GM18520 (cell line): Measurements from ENCODE around the gene GNAQ.
"Not testable (repeated sequence)": the region's sequence is repeated elsewhere in the genome, so short reads cannot be mapped to it uniquely, and the experiment has no call there.

ENCODE experiments used
- ATAC-seq: cut with Tn5 transposase; IDR thresholded peaks from one replicate; pipeline ENCODE4 v1.9.1; 2021; ENCODE audit not compliant: unreplicated experiment

The GNAQ gene

DNA sequence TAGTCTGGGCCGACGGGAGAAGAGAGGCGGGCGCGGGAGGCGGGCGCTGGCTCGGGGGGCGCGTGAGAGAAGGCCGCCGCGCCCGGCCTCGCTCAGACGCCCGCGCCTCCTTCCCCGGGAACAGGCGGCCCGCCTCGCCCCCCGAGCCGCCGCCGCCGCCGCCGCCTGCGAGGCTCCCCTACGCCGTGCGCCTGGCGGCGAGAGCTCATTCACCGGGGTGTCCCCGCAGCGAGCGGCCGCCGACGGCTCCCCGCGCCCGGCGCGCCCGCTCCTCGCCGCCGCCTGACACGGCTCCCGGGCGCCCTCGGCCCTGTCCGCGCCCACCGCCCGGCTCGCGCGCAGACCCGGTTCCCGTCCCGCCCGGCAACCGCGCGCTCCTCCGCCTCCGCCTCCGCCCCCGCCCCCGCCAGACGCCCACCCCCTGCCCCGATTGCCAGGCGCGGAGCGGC, at the start of gene GNAQ:
TSS of gene GNAQ (minus strand) at position 368 of the 449 bp plus-strand sequence. CDS start 576 bp downstream, outside the sequence.
- ATAC-seq = no peak

DNA sequence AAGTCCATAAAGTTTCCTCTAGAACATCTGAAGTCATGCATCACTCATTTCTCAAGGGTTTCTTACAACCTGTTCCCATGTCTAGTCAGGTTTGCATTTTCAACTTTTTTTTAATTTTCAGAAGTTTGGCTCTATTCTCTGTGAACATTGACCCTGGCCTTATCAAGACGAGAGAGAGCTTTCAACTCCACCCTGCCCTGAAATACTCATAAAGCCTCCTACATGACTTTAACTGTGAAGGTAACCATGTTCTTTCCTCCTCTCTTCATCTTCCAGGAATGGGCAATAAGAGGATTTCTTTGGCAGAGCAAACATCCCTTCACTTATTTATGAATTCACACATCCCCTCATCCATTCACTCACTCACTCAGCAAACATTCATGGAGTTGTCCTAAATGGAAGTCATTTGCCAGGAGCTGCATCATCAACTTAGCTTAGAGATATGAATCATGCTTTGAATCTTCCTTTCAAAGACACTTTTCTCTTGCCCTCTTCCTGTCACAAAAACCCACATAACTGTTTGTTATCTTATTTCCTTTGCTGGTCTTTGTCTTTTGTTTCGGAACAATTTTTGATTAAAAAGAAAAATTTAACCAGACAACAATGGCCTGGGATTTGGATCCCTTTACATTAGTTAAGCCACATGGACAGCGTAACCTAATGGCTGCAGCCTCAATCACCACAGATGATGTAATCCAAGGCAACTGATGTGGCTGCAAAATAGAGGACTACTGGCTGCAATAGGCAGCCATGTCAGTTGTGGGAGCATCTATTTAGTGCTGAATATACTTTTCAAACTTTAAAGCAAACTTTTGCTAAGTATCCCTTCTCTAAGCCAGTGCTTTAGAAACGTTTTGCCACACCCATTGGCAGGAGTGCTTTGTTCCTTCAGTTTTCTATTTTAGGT, 43.0 kb upstream of the GNAQ start:
- ATAC-seq = no peak

DNA sequence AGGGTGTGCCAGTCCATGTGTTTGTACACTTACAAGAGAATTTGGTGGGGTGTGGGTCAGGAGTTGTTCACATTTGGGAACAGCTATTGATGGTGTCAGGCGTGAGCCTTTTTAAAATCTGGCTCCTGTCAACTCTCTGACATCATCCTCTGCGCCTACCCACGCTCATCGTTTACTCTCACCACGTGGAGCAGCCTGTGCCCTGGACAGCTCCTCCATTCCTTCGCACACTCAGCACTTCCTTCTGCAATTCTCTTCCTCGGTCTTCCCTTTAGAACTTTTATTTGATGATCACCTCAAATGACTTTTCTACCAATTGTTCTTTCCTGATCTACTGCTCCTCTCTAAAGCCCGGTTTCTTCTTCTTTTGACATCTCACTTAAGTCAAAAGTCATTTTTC, 42.1 kb upstream of the GNAQ start:
- ATAC-seq = no peak

DNA sequence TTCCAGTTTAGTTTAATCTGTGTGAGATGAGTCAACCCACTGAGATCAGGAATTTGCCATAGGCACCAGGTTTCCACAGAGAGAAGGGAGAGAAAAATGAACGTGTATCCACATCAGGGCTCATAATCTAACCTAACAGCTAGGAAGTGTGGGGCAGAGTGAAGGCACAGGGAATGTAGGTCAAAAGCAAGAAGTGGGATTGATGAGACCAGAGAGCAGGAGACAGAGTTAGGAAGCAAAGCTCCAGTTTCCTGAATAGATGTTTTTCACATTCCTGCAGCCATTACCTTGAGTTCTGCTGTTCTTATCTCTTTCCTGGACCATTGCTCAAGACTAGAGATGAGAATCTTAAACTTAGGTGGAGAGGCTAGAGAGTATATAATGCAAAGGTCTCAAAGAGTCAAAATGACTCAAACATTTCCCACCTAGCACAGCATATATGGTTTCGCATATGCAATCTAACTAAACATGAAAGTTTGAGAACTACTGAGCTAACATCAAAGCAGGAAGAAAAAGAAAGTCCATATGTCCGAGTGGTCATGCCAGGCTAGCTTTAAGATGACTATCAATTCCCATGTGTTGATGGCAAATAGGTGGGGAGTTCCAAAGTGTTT, 41.1 kb upstream of the GNAQ start:
- ATAC-seq = no peak

DNA sequence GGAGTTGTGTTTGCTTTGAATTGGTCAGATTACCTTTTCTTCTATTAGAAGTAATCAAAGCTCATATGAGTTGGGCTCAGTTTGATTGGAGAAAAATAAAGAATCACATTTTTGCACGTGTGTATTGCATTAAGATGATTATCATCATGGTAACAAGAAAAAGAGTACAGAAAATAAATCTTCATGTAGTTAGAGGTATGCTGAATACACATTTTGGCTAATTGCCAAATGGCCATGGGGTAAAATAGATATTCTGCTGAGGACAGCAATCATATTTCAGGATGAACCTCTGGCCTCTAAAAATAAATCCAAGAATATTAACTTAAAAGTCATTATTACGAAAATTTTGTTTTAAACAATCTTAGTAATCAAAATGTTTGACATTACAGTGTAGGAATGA, 38.9 kb upstream of the GNAQ start:
- ATAC-seq = no peak

DNA sequence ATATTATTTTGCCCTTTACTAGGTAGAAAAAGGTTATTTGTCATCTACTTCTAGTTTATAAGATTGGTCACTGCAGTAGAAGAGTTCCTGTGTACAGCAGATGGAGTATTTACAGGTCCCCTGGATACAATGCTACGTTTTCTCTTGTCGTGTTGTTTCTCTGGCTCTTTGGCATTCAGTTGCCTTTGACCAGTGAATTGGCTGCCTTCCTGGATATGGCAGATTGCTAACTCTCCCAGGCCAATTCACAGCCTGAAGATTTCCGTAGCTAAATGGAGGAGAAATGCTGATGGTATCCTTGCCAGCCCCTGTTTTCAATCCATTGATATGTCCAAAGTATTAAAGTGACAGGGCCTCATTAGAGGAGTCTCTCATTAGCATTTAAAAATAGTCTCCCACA, 32.5 kb upstream of the GNAQ start:
- ATAC-seq = no peak

DNA sequence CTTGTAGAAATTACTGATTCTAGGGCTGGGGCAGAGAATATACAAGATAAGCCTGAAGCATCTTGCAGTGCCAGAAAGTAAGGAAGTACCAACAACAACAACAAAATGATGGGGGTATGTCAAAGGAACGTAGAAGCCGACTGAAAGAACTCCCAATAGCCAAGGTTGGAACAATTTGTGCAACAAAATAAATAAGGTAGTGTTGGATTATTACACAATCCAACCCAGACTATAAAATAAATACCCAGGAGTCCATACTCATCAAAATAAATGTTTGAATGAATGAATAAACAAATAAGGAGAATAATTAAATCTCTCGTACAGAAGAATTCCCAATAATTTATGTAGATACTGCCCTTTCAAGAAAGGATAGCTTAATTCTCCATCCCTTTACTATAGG, 31.1 kb upstream of the GNAQ start:
- no peak for ATAC-seq

DNA sequence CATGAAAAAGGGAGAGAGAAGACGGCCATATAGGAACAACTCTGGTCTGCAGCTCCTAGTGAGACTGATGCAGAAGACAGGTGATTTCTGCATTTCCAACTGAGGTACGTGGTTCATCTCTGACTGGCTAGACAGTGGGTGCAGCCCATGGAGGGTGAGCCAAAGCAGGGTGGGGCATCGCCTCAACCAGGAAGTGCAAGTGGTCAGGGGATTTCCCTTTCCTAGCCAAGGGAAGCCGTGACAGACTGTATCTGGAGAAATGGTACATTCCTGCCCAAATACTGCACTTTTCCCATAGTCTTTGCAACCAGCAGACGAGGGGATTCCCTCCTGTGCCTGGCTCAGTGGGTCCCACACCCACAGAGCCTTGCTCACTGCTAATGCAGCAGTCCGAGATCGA, 22.6 kb upstream of the GNAQ start:
- ATAC-seq = not testable (repeated sequence)

DNA sequence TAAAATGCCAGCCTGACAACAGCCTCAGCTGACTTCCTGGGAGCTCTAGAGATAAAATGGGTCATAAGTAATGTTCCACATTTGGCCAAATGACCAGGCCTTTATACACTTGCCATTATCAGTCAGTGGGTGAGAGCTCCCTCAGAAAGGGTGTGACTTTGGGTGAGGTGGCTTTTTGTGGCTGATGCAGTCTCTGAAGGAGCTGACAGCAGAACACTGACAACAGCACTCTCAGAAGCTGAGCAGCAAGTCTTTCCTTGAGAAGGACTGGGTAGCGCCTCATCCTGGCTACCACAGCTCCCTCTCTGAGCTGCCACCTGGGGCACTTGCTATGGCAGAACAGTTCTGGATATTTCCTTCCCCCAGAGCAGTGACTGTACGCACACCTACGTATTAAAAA, 22.0 kb upstream of the GNAQ start:
- no peak for ATAC-seq

DNA sequence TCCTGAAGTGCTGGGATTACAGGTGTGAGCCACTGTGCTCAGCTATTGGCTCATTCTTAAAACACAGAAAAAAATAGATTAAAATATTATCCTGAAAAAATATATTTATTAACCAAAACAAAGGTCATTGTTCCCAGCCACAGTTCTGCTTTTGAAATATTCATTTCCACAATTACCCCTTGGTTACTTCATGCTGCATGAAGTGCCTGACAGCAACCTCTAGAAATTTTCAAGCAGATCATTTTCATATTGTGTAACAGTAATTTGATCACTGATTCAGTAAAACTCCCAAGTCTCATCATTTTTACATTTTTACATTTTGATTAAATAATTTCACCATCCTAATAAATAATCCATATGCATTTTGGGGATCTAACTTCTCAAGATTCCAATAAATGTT, 18.8 kb upstream of the GNAQ start:
- no peak for ATAC-seq

DNA sequence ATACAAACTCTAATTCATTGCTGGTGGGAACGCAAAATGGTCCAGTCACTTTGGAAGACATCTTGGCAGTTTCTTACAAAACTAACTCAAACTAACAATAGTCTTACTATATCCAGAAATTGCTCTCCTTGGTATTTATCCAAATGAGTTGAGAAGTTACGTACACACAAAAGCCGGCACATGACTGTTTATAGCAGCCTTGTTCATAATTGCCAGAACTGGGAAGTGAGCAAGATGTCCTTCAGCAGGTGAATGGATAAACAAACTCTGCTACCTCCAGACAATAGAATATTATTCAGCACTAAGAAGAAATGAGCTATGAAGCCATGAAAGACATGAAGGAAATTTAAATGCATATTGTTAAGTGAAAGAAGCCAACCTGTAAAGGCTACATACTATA, 17.9 kb upstream of the GNAQ start:
- no peak for ATAC-seq

DNA sequence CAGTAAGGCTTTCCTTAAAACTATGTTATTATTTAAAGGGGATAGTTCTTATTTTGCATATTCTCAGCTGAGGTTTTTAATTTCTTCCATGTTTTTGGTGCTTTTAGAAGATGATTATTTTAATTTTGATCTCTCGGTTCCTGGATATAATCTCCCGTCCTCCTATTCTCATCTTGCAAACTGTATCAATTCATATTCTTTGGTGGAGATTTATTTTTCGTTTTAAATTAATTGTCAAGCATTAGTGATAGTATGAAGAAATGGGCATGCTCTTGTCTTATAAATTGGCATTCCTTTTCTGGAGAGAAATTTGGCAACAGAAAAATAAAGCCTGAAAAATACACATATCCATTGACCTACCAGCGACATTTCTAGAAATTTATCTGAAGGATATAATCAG, 15.5 kb upstream of the GNAQ start:
- no peak for ATAC-seq

DNA sequence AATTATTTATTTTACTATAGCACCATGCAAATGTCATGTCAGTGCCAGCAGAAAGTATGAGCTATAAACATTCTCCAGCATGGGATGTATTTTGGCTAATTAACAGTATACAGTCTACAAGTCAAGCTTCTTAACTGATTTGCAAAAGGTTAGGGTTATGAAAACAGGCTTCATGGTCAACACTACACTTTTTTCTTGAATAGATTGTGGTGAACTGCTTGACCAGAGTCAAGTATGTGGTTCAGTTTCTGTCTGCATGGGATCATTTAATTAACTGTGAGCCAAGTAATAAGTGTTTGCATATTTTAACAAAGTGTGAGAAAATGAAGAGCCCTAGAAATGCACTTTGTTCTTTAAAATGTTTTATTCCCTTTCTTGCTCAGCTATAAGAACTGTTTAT, 14.5 kb upstream of the GNAQ start:
- no peak for ATAC-seq

DNA sequence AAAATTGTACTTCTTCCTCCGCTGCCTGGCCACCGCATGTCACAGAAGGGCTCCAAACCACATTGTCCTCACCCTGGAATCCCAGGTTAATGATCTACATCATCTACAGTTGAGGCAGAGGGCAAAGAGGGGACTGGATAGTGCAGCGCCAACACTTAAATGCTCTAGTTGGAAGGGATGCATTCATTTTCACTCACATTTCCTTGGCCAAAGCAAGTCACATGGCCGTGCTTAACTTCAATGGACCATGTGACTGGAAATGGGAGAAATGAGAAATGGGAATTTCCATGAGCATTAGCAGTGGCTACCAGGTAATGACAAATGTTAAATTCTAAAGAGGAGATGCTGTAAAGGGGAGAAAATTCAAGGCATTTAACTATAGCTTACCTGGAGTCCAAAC, 13.3 kb upstream of the GNAQ start:
- ATAC-seq = no peak

DNA sequence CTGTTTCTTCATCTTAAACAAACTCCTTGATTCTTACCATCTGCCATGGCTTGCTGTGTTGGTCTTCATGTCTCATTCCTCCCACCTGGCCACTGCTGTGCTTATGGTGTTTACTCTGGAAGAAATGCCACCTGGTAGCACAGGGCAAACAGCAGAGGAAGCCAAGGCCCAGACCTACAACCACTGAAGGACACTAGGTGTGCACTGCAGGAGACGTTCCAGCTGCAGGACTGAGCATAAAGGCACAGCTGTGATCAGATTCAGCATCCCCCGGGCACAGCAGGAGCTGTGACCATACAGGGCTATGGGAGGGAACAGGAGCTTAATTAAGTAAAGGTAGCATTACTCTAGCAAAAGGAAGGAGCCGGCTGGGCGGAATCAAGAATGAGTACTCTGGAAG, 12.6 kb upstream of the GNAQ start:
- ATAC-seq = no peak

DNA sequence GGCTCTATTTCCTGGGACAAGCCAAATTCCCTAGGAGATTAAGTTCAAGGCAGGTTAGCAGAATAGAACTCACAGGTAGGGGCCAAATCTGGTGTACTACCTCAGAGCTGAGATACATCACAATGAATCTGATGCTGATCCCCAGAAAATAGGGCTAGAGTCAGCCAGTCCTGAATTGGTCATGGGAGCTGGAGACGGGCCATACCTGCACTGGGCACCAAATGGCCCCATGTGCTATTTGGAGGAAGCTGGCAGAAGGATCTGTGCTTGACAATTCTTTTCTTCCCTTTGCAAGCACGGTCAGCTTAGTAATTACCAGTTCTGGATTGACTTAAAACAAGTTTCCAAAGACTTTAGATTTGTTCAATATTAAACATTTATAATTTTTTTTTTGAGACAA, 10.4 kb upstream of the GNAQ start:
- no peak for ATAC-seq

DNA sequence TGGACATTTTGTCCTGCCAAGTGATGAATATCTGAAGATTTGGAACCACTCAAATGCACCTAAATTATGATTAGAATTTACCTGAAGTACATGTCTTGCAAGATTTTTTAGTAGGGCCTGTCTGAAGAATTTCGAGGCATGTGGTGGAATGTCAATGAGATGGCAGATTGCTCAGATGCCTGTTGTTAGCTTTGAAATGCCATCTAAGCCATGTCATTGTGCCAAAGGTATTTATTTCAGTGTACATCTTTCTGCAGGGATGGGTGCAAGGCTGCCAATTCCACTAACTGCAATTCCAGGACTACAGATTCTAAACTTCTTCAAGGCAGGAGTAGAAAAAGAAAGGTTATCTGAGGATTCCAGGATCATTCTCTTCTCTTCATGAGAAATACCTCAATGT, 9.1 kb upstream of the GNAQ start:
- no peak for ATAC-seq

DNA sequence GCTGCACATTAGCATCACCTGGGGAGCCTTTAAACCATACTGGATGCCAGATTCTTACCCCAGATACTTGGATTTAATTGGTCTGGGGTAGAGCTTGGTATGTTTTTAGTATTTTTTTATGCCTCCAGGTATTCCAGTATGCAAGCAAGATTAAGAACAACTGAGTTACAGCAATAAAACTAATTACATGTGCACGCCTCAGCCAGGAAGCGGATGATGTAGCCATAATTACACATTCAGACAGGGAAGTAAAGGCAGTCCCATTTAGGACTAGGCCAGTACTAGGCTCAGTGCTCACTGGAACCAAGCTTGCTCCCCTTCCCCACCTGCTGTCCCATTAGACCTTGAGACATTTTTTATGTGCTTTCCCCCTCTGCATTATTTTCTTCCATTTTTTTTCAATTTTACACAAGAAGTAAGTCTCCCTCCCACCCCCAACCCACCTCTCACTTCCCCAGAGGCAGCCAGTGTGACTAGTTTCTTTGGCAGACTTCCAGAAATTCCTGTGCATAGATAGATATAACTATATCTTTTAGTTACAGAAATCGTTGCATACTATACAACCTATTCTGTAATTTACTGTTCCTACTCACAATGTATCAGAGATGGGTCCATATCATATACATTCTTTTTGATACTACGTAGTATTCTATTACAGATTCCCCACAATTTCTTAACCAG, 7.1 kb upstream of the GNAQ start:
- no peak for ATAC-seq

DNA sequence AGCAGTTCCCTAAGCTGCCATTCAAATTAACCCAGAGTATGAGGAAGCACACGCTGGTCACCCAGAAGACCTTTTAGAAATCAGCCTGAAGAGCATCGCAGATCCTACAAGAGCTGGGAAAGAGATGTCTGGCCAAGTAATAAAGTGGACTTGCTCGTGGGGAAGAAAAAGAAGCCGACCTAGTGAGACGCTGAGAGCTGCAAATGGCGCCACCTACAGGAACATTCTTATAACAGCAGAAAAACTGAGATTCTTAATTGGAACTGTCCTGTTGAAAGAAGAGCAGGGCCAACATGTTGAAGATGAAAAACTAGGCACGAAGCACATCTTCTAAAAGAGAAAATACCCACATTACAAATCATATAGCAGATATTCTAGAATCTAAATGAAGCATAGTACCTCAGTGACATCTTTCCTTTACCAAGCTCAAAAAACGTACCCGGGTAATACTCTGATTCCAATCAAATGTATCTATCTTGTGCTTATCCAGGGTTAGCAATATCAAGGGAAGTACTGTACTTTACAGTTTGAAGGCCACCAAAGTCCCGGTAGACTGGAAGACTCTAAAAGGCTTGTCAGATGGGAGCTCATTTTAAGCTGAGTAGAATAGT, 3.9 kb upstream of the GNAQ start:
- ATAC-seq = no peak

DNA sequence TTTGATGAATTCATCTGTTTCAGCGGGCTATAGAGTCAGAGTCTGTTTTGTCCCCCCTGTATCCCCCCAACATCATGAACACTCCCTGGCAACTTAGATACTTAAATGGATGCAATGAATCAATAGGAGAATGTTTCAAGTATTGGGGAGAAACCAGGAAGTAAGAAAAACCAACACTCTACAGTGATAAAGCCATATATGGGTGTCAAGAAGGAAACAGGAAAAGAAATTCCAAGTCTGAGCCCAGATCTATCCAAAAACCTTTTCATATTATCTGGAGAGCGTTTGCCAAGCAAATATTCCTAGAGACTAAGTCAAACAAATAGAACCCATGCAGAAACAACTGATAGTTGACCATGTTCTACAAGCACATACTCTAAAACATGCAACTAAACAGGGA, 2.3 kb upstream of the GNAQ start:
- no peak for ATAC-seq

DNA sequence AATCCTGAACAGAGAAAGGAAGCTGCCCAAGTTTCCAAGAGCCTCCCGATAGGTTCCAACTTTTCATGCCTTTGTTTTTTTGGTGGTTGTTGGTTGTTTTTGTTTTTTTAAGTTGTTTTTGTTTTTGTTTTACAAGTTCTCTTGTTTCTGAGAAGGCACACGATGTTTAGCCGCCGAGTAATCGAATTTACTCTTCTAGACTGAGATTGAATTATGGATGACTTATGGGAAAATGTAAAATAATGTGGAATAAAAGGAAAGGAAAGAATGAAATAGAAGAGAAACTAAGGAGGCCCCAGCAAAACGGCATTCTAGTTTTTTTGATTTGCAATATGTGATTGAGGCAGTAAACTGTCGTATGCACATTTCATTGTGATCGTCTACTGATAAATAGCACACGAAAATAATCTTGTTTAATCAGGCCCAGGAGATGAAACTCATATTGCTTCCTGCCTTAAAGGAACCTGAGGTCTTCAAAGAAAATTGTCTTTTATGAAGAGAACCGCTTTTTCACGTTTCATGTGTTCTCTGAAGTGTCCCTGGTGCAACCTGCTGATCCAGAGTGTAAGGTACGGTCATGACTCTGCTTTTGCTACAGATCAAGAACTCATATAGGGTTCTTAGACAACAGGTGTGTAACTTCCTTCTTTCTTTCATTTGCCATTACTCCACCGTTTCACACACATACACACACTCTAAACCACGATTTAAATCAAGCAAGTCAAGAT, 1.3 kb upstream of the GNAQ start:
- no peak for ATAC-seq
